GM18511 (cell line): Measurements from ENCODE around the gene GLRX.
"Not testable (repeated sequence)": the region's sequence is repeated elsewhere in the genome, so short reads cannot be mapped to it uniquely, and the experiment has no call there.

Experiments
- ATAC-seq: cut with Tn5 transposase; IDR thresholded peaks from one replicate; pipeline ENCODE4 v1.9.1; 2021; ENCODE audit warnings: mild to moderate bottlenecking, moderate library complexity; ENCODE audit not compliant: unreplicated experiment

Gene GLRX

GRCh38 chr5:95830226-95830625, 7.7 kb upstream of the GLRX start:
- ATAC-seq: no peak

DNA sequence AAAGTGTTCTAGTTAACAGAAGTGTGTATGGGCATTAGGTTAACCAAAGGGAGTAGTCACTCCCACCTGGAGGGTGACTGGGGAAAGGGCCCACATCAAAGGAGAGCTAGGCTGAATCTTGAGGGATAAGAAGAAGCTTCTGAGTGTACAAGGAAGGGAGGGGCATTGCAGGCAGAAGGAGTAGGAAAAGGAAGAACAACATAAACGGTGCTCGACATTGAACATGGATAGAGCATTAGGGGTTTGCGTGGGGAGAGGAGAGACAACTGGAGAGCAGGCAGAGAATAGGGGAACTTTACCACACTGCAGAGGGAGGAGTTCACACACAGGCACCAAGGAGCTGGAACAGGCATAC, 5.3 kb upstream of the GLRX start:
- ATAC-seq: no peak

DNA sequence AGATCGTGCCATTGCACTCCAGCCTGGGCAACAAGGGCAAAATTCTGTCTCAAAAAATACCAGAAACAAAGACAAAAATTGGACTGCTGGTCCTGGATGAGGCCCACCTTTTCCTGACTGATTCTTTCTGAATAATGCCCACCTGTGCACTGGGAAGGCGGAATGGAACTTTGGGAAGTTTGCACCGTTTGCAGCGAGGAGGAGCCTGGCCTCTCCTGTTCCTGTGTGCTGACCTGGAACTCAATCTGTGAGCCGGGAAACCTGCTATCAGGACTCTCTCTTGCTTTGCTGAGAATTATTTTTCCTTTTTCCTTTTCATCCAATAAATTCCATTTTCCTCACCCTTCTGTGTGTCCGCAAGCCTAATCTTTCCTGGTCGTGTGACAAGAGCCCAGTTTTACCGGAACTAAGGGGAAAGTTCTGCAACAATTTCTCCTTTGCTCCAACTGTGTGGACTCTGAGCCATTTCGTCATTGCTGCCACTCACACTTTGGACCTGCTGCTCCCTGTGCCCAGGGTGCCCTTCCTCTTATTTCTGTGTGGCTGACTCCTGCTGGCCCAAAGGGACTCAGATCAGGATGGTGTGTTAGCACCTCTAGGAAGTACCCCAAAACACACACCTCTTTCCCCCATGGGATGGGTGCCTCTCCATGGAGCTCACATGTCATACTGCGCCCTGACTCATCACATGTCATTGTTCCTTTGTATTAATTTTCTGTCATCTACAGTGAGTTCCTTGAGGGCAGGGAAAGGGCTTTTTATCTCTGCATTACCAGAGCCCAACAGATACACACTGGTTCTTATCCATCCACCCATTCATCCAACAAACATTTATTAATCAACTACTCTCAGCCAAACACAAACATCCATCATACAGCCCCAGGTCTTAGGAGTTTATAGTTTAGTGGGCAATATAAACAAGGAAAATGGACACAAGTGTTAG, 4.7 kb upstream of the GLRX start:
- no peak for ATAC-seq

DNA sequence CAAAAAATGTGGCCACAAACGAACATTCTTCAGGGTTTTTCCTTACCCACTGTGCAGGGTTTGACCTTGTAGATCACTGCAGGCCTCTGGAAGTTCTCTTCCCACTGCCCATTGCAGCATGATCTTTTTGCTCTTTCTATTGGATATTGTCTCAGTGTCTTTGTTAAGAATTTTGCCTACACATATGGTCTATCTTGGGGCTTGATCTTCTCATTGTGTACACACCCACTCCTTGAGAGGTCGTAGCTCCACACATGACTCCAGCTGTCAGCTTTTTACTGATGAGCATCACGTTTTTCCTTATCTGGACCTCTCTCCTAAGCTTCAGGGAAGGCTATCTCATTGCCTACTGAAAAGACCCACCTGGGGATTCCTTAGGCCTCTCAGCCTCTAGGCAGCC, 3.0 kb upstream of the GLRX start:
- no peak for ATAC-seq

DNA sequence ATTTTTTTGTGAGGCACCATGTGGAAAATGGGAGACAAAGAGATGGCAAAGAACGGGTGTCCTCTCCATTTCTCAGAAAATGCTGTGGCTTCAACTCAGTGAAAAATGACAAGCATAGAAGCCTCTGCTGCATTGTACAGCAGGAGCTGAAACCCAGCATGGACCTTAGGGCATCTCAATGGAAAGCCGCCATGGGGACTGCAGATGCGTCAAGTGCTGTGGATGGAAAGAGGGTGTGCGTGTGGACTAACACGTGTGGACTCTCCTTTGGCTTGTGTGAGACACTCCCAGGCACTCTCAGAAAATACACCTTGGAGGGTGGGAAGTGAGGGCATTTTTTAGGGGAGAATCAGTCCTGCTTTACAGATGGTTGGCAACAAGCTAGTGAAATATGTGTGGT, 2.2 kb upstream of the GLRX start:
- no peak for ATAC-seq

- peak; percentile 50 for ATAC-seq
These were observed 1.4 kb upstream of the GLRX start for GRCh38 chr5:95823738-95824609.

DNA sequence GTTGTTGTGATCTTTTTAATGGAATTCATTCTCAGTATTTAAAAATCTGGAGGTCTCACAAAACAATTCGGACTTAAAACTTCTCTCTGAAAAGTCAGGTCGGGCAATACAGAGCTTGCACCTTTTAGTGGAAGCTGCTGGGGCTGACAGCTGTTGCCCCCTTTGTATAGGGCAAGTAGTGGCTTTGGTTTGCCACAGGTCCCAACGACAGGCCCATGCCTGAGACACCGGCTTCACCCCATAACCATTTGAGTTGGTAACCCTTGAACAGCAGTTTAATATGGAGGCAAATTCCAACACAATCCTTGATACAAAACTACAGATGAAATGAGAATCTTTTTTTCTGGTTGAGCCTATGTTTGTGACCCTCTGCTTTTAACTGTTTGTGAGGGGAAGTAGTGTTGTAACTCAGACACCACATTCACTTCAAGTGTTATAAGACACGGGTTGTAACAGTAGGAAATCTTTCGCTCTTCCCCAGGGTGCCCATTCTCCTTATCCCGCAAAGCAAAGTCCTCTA, 752 bp upstream of the GLRX start:
- no peak for ATAC-seq

GRCh38 chr5:95822043-95822541, 434 bp downstream of the GLRX start:
- peak; percentile 47 for ATAC-seq

DNA sequence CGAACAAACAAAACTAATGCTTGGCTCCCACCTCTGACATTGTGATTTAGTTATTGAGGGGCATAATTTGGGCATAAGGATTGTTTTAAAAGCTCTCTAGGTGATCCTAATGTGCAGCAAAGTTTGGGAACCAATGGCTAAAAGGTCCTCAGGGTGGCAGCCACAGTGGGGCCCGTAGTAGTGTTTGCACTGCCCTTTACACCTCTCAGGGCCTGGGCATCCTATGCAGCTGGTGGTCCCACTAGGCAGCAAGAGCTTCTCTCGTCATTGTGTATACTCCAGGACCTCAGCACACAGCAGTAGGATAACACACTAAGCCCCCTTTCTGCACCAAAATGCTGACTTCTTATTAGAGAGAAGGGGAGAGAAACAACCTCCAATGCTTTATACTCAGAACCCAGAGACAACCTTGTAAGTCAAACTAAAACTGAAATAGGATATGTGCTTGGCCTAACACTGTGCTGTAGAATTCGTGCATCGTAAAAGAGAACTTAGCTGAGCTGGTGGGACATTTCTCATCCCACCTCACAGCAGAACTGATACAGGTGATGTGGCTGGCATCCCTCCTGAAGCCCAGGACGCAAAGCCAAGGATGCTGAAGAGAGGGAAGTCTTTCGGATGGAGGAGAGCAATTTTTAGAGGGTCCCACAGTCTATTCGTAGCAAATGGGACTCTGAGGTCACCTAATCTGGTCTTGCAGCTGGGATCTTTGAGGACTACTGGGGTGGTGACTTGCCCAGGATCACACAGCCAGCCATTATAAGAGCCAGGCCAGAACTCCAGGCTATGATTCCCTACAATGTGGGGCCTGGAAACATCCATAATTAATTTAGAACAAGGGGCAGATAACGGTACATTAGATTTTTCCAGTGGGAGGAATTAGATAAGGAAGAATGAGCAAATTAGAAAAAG, 1.2 kb downstream of the GLRX start:
- peak; percentile 32 for ATAC-seq

DNA sequence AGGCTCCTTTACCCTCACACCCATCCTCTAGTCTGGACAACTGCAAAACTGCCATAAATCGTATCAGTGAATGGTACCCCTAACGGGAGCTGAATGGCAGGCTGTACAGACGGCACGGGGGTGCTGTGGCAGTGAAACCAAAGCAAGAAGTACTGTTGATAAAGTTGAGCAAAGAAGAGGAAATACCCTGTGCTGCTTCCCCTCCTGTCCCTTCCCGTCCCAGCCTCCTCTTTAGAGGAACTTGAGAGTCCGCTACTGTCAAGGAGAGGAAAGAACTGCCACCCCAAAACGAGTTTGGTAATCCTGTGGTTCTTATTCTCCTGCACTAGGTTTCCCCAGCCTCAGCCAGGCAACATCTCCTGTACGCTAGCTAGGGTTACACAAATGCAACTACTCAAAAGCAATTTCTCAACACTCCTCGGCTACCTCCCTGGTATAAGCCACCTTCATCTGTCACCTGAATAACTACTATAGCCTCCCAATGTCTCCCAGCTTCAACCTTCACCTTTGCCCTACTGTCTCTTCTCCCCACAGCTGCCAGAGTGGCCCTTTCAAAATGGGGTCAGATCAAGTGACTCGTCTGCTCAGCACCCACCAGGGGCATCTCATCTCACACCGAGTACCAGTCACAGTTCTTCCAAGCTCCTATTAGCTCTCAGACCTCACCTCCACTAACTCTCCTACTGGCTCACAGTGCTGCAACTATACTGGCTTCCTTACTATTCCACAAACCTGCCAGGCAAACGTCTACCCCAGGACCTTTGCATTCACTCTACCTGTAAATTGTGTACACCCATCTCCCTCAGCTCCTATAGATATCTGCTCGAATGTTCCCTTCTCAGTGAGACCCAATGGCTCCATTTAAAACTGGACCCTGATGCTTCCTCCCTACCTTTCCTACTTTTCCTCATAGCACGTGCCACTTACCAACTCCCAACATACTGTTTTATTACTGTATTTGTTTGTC, 4.1 kb downstream of the GLRX start:
- peak; percentile 22 for ATAC-seq

- ATAC-seq: no peak
These were observed 5.1 kb downstream of the GLRX start for GRCh38 chr5:95817430-95817829.

DNA sequence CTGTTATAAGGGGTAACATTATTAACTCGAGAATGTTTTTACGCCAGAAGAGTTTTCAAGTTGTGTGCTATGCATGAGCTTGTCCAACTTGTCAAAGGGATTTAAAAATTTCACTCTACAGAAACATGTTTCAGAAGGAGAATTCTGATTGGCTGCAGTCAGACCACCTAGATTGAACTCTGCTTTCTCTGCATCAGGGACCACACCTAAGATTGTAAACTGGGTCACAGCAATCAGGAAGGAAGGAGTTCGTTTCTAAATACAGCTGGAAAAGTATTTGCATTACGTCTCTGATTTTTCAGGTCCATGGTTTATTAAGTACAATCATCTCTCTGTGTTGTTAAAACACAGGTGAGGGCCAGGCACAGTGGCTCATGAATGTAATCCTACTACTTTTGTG, 5.8 kb downstream of the GLRX start:
- no peak for ATAC-seq

- no peak for ATAC-seq
These were observed 6.2 kb downstream of the GLRX start for GRCh38 chr5:95816341-95816740.

- ATAC-seq: no peak
These were observed 7.3 kb downstream of the GLRX start for GRCh38 chr5:95815155-95815729.

- not testable (repeated sequence) for ATAC-seq
These were observed 9.5 kb downstream of the GLRX start for GRCh38 chr5:95813035-95813434.

- no peak for ATAC-seq
These were observed 10.5 kb downstream of the GLRX start for GRCh38 chr5:95812074-95812471.

DNA sequence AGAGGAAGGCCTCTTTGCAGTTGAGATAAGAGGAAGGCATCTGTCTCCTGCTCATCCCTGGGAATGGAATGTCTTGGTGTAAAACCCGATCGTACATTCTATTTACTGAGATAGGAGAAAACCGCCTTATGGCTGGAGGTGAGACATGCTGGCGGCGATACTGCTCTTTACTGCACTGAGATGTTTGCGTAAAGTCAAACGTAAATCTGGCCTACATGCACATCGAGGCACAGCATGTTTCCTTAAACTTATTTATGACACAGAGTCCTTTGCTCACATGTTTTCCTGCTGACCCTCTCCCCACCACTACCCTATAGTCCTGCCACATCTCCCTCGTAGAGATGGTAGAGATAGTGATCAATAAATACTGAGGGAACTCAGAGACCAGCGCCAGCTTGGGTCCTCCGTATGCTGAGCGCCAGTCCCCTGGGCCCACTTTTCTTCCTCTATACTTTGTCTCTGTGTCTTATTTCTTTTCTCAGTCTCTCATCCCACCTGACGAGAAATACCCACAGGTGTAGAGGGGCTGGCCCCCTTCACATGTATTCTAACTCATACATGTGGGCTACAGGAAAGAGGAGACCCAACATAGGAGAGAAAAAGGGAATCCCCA, 11.0 kb downstream of the GLRX start:
- not testable (repeated sequence) for ATAC-seq

GRCh38 chr5:95811126-95811423, 11.5 kb downstream of the GLRX start:
- not testable (repeated sequence) for ATAC-seq
